Large intestine (tissue), 3 donors: Measurements from ENCODE around the gene CYP4V2. TPM values are rescaled to one million over a fixed set of nuclear protein-coding genes. Genes with fewer than 3 reads are reported as not detected.
A peak's percentile ranks its signal among the peaks of the same experiment; 100 is the strongest.

Experiments used
- DNase-seq, 2 donors: peaks; one replicate each; pipeline versions ENCODE4 v3.0.0 to v3.0.0-alpha.2; 2013
- H3K27ac ChIP-seq: one replicate; pipeline ENCODE4 v1.5.1; 2013; ENCODE audit warnings: low read length
- H3K27me3 ChIP-seq: 2 replicates; pipeline ENCODE4 v1.6.1; 2013; ENCODE audit warnings: low read length; ENCODE audit not compliant: control insufficient read depth, insufficient read depth
- H3K36me3 ChIP-seq: 2 replicates; pipeline ENCODE4 v1.6.1; 2013; ENCODE audit warnings: low read length; ENCODE audit not compliant: control insufficient read depth, insufficient read depth
- H3K4me1 ChIP-seq: one replicate; pipeline ENCODE4 v1.6.1; 2013; ENCODE audit warnings: low read length; ENCODE audit not compliant: control insufficient read depth, insufficient read depth
- H3K4me3 ChIP-seq: one replicate; pipeline ENCODE4 v1.5.1; 2013; ENCODE audit warnings: low read length
- H3K9me3 ChIP-seq: one replicate; pipeline ENCODE4 v1.6.1; 2013; ENCODE audit warnings: mild to moderate bottlenecking, low read depth, low read length, moderate library complexity; ENCODE audit not compliant: control insufficient read depth
- WGBS: methylation state at CpG from one replicate; pipeline ENCODE4 v1.1.5; 2013; ENCODE audit warnings: low lambda C conversion rate; ENCODE audit not compliant: insufficient coverage; 5-methylcytosine and 5-hydroxymethylcytosine counted together
- polyA plus RNA-seq: library from polyadenylated mRNA; unstranded; fragments of 120-200 nt; gene quantifications from one replicate; pipeline ENCODE4 v1.2.1, GENCODE V29; 2013

The CYP4V2 gene
- polyA plus RNA-seq, 1 donor = 48.4 TPM

DNA sequence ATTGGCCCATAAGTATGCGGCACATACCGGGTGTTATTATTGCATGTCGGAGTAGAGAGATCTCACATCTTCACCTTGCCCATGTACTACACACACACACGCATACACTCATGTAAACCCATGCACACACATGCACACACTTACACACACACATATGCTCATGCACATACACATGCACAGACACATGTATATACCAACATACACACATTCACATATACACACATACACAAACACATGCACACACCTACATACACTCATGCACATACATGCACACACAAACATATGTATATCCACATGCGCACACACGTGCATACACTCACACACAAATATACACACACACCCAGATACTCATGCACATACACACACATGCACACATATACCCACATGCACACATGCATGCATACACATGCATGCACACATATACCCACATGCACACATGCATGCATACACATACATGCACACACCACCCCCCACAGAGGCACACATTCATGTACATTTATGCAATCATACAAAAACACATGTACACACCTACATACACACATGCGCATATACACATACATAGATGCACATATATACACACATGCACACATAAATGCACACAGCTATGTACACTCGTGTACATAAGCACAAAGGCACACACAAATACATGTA is 11.2 kb downstream of the CYP4V2 start:
- H3K27me3 ChIP-seq = no peaks in the 10 kb centered on the region
- H3K9me3 ChIP-seq = no peaks in the 10 kb centered on the region
- peaks cover 2% of the 10 kb centered on the region for H3K36me3 ChIP-seq
- no peak for DNase-seq
- H3K27ac ChIP-seq = no peak overlapping the region
- peaks cover 11% of the 10 kb centered on the region for H3K4me1 ChIP-seq
- no peak overlapping the region for H3K4me3 ChIP-seq
- no CpG with 5 or more reads among the region's 8 CpGs for WGBS

DNA sequence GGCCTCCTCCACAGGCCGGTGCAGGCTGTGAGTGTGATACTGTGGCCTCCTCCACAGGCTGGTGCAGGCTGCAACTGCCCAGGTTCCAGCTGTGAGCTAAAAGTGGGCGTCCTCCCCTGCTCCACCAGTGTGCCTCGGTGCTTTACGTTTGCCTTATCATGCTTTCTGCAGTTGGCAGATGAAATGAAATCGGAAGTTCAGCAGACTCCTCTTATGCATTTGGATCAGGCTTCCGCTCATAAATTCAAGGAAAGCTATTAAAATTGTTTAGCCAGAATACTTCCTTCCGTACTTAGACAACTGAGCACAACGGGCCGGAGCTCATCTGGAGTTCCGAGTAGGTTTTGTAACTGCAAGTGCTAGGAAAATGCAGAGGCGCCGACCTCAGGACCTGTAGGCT is 12.0 kb downstream of the CYP4V2 start:
- Histone ChIP-seq H3K27ac (peak overlapping the region; percentile 96), H3K4me3 (no peak overlapping the region)
- DNase-seq = no peak

DNA sequence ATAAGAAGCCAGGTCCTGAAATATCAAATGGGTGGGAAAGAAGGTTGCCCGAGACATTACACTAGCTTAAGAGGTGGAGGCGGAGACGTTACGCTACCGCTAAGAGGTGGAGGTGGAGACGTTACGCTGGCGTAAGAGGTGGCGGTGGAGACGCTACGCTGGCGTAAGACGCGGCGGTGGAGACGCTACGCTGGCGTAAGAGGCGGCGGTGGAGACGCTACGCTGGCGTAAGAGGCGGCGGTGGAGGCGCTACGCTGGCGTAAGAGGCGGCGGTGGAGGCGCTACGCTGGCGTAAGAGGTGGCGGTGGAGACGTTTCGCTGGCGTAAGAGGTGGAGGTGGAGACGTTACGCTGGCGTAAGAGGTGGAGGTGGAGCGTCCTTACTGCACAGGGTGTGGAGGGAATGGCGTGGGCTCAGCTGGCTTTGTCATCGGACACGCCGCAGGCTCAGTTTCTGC is 12.8 kb downstream of the CYP4V2 start:
- peaks cover 11% of the 10 kb centered on the region for H3K4me1 ChIP-seq
- peak overlapping the region; percentile 42 for H3K4me3 ChIP-seq
- H3K36me3 ChIP-seq = peaks cover 9% of the 10 kb centered on the region
- peaks cover 3% of the 10 kb centered on the region for H3K9me3 ChIP-seq
- no peak for DNase-seq
- peak overlapping the region; percentile 96 for H3K27ac ChIP-seq
- no CpG with 5 or more reads among the region's 45 CpGs for WGBS
- H3K27me3 ChIP-seq = no peaks in the 10 kb centered on the region

More for the DNA sequence above, 12.0 kb downstream of the CYP4V2 start:
- H3K9me3 ChIP-seq = no peaks in the 10 kb centered on the region
- H3K4me1 ChIP-seq = peaks cover 11% of the 10 kb centered on the region
- WGBS = no CpG with 5 or more reads among the region's 12 CpGs
- no peaks in the 10 kb centered on the region for H3K27me3 ChIP-seq
- H3K36me3 ChIP-seq = peaks cover 2% of the 10 kb centered on the region

DNA sequence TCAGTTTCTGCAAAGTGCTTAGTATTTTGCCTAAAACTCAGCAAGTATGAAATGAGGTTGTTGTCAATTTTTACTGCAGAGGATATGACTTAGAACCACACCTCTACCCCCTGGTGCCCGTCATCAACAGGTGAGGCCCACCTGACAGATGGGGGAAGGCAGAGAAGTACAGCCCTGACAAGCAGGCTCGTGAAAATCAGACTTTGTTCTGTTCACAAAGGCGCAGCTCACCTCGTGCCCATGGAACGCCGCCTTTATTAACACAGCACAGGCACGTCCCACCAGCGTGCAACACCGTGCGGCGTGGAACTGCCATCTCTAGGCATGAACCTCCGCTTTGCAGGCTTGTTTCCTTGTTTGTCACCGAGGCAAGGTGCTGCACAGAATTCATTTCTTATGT is 13.3 kb downstream of the CYP4V2 start:
- peak overlapping the region; percentile 96 for H3K27ac ChIP-seq
- WGBS = no CpG with 5 or more reads among the region's 13 CpGs
- H3K4me3 ChIP-seq = peak overlapping the region; percentile 42
- H3K9me3 ChIP-seq = peaks cover 3% of the 10 kb centered on the region
- peaks cover 11% of the 10 kb centered on the region for H3K4me1 ChIP-seq
- peaks cover 14% of the 10 kb centered on the region for H3K36me3 ChIP-seq
- peak; percentile 94 to 98 for DNase-seq
- H3K27me3 ChIP-seq = no peaks in the 10 kb centered on the region

DNA sequence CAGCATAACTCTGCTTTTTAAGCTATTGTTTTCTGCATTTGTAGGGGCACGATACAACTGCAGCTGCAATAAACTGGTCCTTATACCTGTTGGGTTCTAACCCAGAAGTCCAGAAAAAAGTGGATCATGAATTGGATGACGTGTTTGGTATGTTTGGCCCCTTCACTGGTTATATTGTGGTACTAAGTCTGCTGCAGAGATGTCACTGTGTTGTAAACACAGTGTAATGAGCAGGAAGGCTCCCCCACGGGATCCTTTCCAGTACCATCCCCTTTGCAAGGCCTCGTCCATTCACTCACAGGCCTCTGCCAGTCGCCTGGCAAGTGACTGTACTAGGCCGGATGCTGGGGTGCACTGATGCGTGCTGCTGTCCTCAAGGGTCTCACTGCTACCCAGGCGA is 13.8 kb downstream of the CYP4V2 start:
- DNase-seq = peak; percentile 38 to 74
- Histone ChIP-seq H3K4me3 (no peak overlapping the region), H3K36me3 (peaks cover 18% of the 10 kb centered on the region), H3K4me1 (peaks cover 11% of the 10 kb centered on the region), H3K27me3 (no peaks in the 10 kb centered on the region), H3K9me3 (peaks cover 3% of the 10 kb centered on the region), H3K27ac (peak overlapping the region; percentile 96)
- WGBS = no CpG with 5 or more reads among the region's 8 CpGs

DNA sequence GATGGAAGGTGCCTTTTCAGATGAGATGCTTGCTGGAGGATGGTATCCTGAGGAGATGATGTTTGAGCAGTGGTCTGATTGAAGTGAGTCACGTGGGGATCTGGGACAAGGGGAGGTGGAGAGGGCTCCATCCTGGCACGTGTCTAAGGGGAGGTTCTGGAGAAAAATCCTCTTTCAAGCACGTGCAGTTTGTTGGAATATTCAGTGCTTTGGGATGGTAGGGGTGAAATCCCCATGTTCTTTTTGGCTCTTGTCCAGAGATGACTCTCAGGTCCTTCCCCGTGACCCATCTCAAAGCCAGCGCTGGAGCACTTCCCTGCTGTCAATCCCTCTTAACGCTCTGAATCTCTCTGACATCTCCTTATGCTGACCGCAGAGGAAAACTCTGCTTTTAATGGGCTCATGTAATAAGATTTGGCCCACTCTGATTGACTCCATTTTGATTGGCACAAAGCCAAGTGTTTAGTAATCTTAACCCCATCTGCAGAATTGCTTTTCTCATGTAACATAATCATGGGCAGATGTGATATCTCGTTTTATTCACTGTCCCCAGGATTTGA is 25.2 kb downstream of the CYP4V2 start:
- no peak for DNase-seq
- H3K27ac ChIP-seq = no peak overlapping the region
- WGBS = 20% methylated on average over 1 of the region's 8 CpGs
- H3K27me3 ChIP-seq = no peaks in the 10 kb centered on the region
- no peak overlapping the region for H3K4me3 ChIP-seq
- no peaks in the 10 kb centered on the region for H3K4me1 ChIP-seq
- no peaks in the 10 kb centered on the region for H3K36me3 ChIP-seq
- no peaks in the 10 kb centered on the region for H3K9me3 ChIP-seq

DNA sequence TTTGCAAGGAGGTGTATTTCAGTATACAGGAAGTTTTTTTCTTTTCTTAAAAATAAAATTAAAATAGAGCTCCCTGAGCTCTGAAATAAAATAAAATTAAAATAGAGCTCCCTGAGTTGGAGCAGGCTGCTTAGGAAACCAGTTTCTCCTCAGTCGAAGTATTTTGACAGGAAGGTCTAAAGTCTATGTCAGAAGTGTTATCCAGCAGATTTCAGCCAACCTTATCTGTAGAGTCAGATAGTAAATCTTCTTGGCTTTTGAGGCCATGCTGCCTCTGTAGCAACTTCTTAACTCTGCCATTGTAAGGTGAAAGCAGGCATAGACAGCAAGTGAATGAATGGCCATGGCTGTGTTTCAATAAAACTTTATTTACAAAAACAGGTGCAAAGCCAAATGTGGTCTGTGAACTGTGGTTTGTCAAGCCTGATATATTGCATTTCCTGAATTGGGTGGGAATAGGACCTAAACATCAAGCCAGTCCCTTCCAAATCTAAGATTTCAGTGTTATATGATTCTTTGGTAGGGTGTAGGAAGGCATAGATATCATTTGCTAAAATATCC is 26.4 kb downstream of the CYP4V2 start:
- no peak overlapping the region for H3K27ac ChIP-seq
- no peaks in the 10 kb centered on the region for H3K9me3 ChIP-seq
- no peak overlapping the region for H3K4me3 ChIP-seq
- no peaks in the 10 kb centered on the region for H3K4me1 ChIP-seq
- no CpG with 5 or more reads among the region's 1 CpG for WGBS
- H3K27me3 ChIP-seq = no peaks in the 10 kb centered on the region
- H3K36me3 ChIP-seq = no peaks in the 10 kb centered on the region
- DNase-seq = peak in 1 of 2 donors; percentile 25

DNA sequence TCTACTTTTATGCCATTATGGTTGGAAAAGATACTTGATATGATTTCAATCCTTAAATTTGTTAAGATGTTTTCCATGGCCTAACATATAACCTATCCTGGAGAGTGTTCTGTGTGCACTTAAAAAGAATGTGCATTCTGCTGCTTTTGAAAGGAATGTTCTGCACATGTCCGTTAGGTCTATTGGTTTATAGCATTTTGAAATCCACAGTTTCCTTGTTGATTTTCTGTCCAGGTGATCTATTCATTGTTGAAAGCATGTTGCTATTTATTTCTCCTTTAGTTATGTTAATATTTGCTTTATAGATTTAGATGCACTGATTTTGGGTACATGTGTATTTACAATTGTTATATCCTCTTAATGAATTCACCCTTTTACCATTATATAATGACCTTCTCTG is 30.3 kb downstream of the CYP4V2 start:
- no peaks in the 10 kb centered on the region for H3K27me3 ChIP-seq
- no peak overlapping the region for H3K27ac ChIP-seq
- no peak overlapping the region for H3K4me3 ChIP-seq
- H3K36me3 ChIP-seq = no peaks in the 10 kb centered on the region
- WGBS = no CpG with 5 or more reads among the region's 1 CpG
- DNase-seq = no peak
- H3K9me3 ChIP-seq = peaks cover 24% of the 10 kb centered on the region
- H3K4me1 ChIP-seq = no peaks in the 10 kb centered on the region

DNA sequence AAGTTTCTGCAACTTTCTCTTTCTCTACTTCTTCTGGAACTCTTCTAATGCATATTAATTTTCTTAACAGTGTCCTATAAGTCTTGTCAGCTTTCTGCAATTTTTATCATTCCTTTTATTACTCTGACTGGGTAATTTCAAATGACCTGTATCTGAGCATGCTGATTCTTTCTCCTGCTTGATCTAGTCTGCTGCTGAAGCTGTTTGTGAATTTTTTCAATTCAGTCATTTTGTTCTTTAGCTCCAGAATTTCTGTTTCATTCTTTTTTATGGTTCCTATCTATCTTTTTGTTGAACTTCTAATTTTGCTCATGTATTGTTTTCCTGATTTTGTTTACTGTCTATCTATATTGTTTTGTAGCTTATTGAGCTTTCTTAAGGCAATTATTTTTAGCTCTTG is 34.5 kb downstream of the CYP4V2 start:
- DNase-seq = no peak
- Histone ChIP-seq H3K27me3 (no peaks in the 10 kb centered on the region), H3K36me3 (no peaks in the 10 kb centered on the region), H3K4me3 (no peak overlapping the region), H3K9me3 (peaks cover 26% of the 10 kb centered on the region), H3K4me1 (no peaks in the 10 kb centered on the region), H3K27ac (no peak overlapping the region)

DNA sequence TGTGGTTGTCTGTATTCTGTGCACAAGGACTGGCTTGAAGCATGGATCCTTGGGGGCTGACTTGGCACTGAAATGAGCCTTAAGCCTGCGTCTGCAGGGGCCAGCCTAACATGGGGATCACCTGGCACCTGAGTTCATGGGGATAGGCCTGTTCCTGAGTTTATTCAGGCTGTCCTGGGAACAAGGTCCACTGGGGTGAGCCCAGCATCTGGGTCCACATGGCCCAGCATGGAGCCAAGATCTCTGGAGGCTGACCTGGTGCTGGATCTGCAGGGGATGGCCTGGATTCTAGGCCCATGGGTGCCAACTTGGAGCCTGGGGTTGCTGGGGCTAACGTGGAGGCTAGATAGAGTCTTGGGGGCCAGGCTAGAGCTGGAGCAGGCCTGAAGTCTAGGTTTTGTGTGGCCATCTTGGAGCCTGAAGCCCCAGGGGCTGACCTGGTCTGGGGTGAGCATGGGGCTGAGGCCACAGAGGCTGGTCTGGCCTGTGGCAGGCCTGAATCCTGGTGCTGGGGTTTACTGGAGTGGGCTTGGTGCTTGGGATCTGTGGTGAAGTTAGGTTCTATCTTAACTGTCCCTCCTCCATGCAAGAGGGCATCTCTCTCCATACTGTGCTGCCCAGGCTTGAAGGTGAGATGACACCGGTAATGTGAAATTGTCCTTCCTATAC is 35.3 kb downstream of the CYP4V2 start:
- Histone ChIP-seq H3K9me3 (peaks cover 26% of the 10 kb centered on the region), H3K4me1 (no peaks in the 10 kb centered on the region), H3K27me3 (no peaks in the 10 kb centered on the region), H3K36me3 (no peaks in the 10 kb centered on the region), H3K4me3 (no peak overlapping the region), H3K27ac (no peak overlapping the region)
- no peak for DNase-seq
- WGBS = no CpG with 5 or more reads among the region's 3 CpGs
